Activated CD4-positive, alpha-beta T cell treated with anti-CD3 and anti-CD28 coated beads, Interleukin-2, amount 10 ng/mL, durations not matched to agents 7 days and 5 days (primary cell): Measurements from ENCODE around the gene RAB4A. TPM values are rescaled to one million over a fixed set of nuclear protein-coding genes. Genes with fewer than 3 reads are reported as not detected.

Experiments used
- CTCF ChIA-PET: fragments of 350-600 bp; sonication (Branson Sonifier 250); formaldehyde crosslinking; loops from one replicate; lab custom pipeline; 2021; ENCODE audit warnings: antibody characterized with exemption; lab: Charles Lee
- POLR2A ChIA-PET: fragments of 350-600 bp; sonication (Branson Sonifier 250); formaldehyde crosslinking; loops from one replicate; lab custom pipeline; 2021; ENCODE audit warnings: antibody characterized with exemption; lab: Charles Lee
- DNase-seq: peaks from one replicate; pipeline ENCODE4 v3.0.0-alpha.2; 2020
- H3K27ac Mint-ChIP-seq: one replicate; pipeline ENCODE4 v1.8.0; 2021; ENCODE audit warnings: mild to moderate bottlenecking, moderate library complexity, mixed read lengths
- H3K27me3 Mint-ChIP-seq: one replicate; pipeline ENCODE4 v1.8.0; 2021; ENCODE audit warnings: mixed read lengths
- H3K36me3 Mint-ChIP-seq: one replicate; pipeline ENCODE4 v1.8.0; 2021; ENCODE audit warnings: low read depth, mixed read lengths
- H3K4me1 Mint-ChIP-seq: one replicate; pipeline ENCODE4 v1.8.0; 2021; ENCODE audit warnings: mixed read lengths
- H3K4me3 Mint-ChIP-seq: one replicate; pipeline ENCODE4 v1.8.0; 2021; ENCODE audit warnings: mild to moderate bottlenecking, moderate library complexity, mixed read lengths
- H3K9me3 Mint-ChIP-seq: one replicate; pipeline ENCODE4 v1.8.0; 2021; ENCODE audit warnings: mixed read lengths
- total RNA-seq, 2 experiments: library from RNA; stranded (reverse); gene quantifications; one replicate each; pipeline ENCODE4 v1.2.3, GENCODE V29; 2021

RAB4A gene
- total RNA-seq, 2 experiments from 2014 or later = 35.5 to 41.0 TPM

GRCh38 chr1:229264487-229264886 is 6.4 kb upstream of the RAB4A start:
- ChIA-PET CTCF (no interaction called here), POLR2A (no interaction called here)
- Mint-ChIP-seq H3K27ac (no peak overlapping the region), H3K27me3 (peaks cover 3% of the 10 kb centered on the region), H3K4me3 (no peak overlapping the region), H3K4me1 (peaks cover 6% of the 10 kb centered on the region), H3K36me3 (no peaks in the 10 kb centered on the region), H3K9me3 (peaks cover 3% of the 10 kb centered on the region)
- no peak for DNase-seq

- Mint-ChIP-seq H3K27ac (no peak overlapping the region), H3K9me3 (peaks cover 3% of the 10 kb centered on the region), H3K27me3 (peaks cover 3% of the 10 kb centered on the region), H3K36me3 (no peaks in the 10 kb centered on the region), H3K4me1 (peaks cover 7% of the 10 kb centered on the region), H3K4me3 (no peak overlapping the region)
- ChIA-PET POLR2A (no interaction called here), CTCF (no interaction called here)
- no peak for DNase-seq
These were observed 4.6 kb upstream of the RAB4A start for GRCh38 chr1:229266274-229266673.

GRCh38 chr1:229266832-229267500 is 3.9 kb upstream of the RAB4A start:
- Mint-ChIP-seq H3K4me3 (no peak overlapping the region), H3K27me3 (peaks cover 3% of the 10 kb centered on the region), H3K36me3 (peaks cover 5% of the 10 kb centered on the region), H3K9me3 (peaks cover 3% of the 10 kb centered on the region), H3K4me1 (peaks cover 14% of the 10 kb centered on the region), H3K27ac (no peak overlapping the region)
- POLR2A ChIA-PET = no interaction called here
- CTCF ChIA-PET = no interaction called here
- no peak for DNase-seq

GRCh38 chr1:229268505-229268904 is 2.4 kb upstream of the RAB4A start:
- peaks cover 27% of the 10 kb centered on the region for H3K4me1 Mint-ChIP-seq
- ChIA-PET POLR2A (no interaction called here), CTCF (interaction anchor here (3.0 kb wide), 1 partner anchor 14 kb away, joined by 11 read pairs; no protein-coding TSS in a partner anchor)
- H3K9me3 Mint-ChIP-seq = peaks cover 3% of the 10 kb centered on the region
- H3K36me3 Mint-ChIP-seq = peaks cover 10% of the 10 kb centered on the region
- no peak for DNase-seq
- H3K27me3 Mint-ChIP-seq = peaks cover 3% of the 10 kb centered on the region
- no peak overlapping the region for H3K4me3 Mint-ChIP-seq
- H3K27ac Mint-ChIP-seq = no peak overlapping the region

- H3K9me3 Mint-ChIP-seq = peaks cover 3% of the 10 kb centered on the region
- H3K4me1 Mint-ChIP-seq = peaks cover 30% of the 10 kb centered on the region
- ChIA-PET POLR2A (no interaction called here), CTCF (interaction anchor here (1.2 to 2.1 kb wide), 2 partner anchors 16 to 18 kb away, joined by 4 to 5 read pairs; no protein-coding TSS in a partner anchor)
- DNase-seq = peak; percentile 38
- H3K4me3 Mint-ChIP-seq = peak overlapping the region; percentile 92
- peaks cover 16% of the 10 kb centered on the region for H3K36me3 Mint-ChIP-seq
- H3K27me3 Mint-ChIP-seq = no peaks in the 10 kb centered on the region
- peak overlapping the region; percentile 91 for H3K27ac Mint-ChIP-seq
These were observed 693 bp downstream of the RAB4A start for GRCh38 chr1:229271448-229272159.

- Mint-ChIP-seq H3K4me3 (peak overlapping the region; percentile 92), H3K27me3 (no peaks in the 10 kb centered on the region), H3K9me3 (no peaks in the 10 kb centered on the region), H3K4me1 (peaks cover 27% of the 10 kb centered on the region), H3K36me3 (peaks cover 16% of the 10 kb centered on the region), H3K27ac (peak overlapping the region; percentile 91)
- no peak for DNase-seq
- ChIA-PET CTCF (interaction anchor here (1.2 kb wide), 1 partner anchor 17 kb away, joined by 4 read pairs; no protein-coding TSS in a partner anchor), POLR2A (no interaction called here)
These were observed 1.6 kb downstream of the RAB4A start for GRCh38 chr1:229272164-229273158.

- Mint-ChIP-seq H3K9me3 (no peaks in the 10 kb centered on the region), H3K4me3 (no peak overlapping the region), H3K27ac (no peak overlapping the region), H3K27me3 (no peaks in the 10 kb centered on the region), H3K4me1 (peaks cover 27% of the 10 kb centered on the region), H3K36me3 (peaks cover 16% of the 10 kb centered on the region)
- DNase-seq = no peak
- ChIA-PET CTCF (interaction anchor here (0.7 kb wide), 1 partner anchor 15 kb away, joined by 3 read pairs; no protein-coding TSS in a partner anchor), POLR2A (interaction anchor here (0.7 kb wide), 1 partner anchor 18 kb away, joined by 4 read pairs; no protein-coding TSS in a partner anchor)
These were observed 2.8 kb downstream of the RAB4A start for GRCh38 chr1:229273507-229274232.

- H3K4me3 Mint-ChIP-seq = no peak overlapping the region
- no peak for DNase-seq
- peaks cover 29% of the 10 kb centered on the region for H3K4me1 Mint-ChIP-seq
- H3K27ac Mint-ChIP-seq = no peak overlapping the region
- peaks cover 16% of the 10 kb centered on the region for H3K36me3 Mint-ChIP-seq
- H3K27me3 Mint-ChIP-seq = no peaks in the 10 kb centered on the region
- ChIA-PET POLR2A (no interaction called here), CTCF (interaction anchor here (0.9 kb wide), 1 partner anchor 19 kb away, joined by 5 read pairs; no protein-coding TSS in a partner anchor)
- no peaks in the 10 kb centered on the region for H3K9me3 Mint-ChIP-seq
These were observed 4.1 kb downstream of the RAB4A start for GRCh38 chr1:229275005-229275404.

- no peak for DNase-seq
- ChIA-PET POLR2A (no interaction called here), CTCF (interaction anchor here (0.7 kb wide), 1 partner anchor 22 kb away, joined by 4 read pairs; no protein-coding TSS in a partner anchor)
- no peaks in the 10 kb centered on the region for H3K27me3 Mint-ChIP-seq
- peaks cover 23% of the 10 kb centered on the region for H3K36me3 Mint-ChIP-seq
- peaks cover 24% of the 10 kb centered on the region for H3K4me1 Mint-ChIP-seq
- peaks cover 7% of the 10 kb centered on the region for H3K9me3 Mint-ChIP-seq
- H3K4me3 Mint-ChIP-seq = no peak overlapping the region
- no peak overlapping the region for H3K27ac Mint-ChIP-seq
These were observed 7.3 kb downstream of the RAB4A start for GRCh38 chr1:229278120-229278741.

- DNase-seq = no peak
- Mint-ChIP-seq H3K27ac (no peak overlapping the region), H3K27me3 (no peaks in the 10 kb centered on the region), H3K4me3 (no peak overlapping the region), H3K36me3 (peaks cover 21% of the 10 kb centered on the region), H3K4me1 (peaks cover 23% of the 10 kb centered on the region), H3K9me3 (peaks cover 7% of the 10 kb centered on the region)
- CTCF ChIA-PET = no interaction called here
- POLR2A ChIA-PET = no interaction called here
These were observed 8.3 kb downstream of the RAB4A start for GRCh38 chr1:229279242-229279641.

GRCh38 chr1:229280037-229280828 is 9.3 kb downstream of the RAB4A start:
- Mint-ChIP-seq H3K27me3 (no peaks in the 10 kb centered on the region), H3K27ac (no peak overlapping the region), H3K4me3 (no peak overlapping the region), H3K4me1 (peaks cover 23% of the 10 kb centered on the region), H3K36me3 (peaks cover 17% of the 10 kb centered on the region), H3K9me3 (peaks cover 7% of the 10 kb centered on the region)
- DNase-seq = no peak
- ChIA-PET CTCF (no interaction called here), POLR2A (no interaction called here)
